T-helper 1 cell treated with Interleukin-12 subunit alpha and Interleukin-12 subunit beta and Interleukin-4 antibody, amounts not matched to agents 30 ng/mL and 1 ng/mL, for 36 hours (primary cell): ENCODE data around the gene ABCA6. TPM values are rescaled to one million over a fixed set of nuclear protein-coding genes. Genes with fewer than 3 reads are reported as not detected.

Source experiments
- intact Hi-C: fragments of 100-400 bp; cut with micrococcal nuclease; formaldehyde crosslinking; loops from one replicate; pipeline ENCODE4 v1.15.1; 2024
- total RNA-seq: library from RNA; stranded (reverse); gene quantifications from 2 replicates; pipeline ENCODE4 v1.2.3, GENCODE V29; 2022

The ABCA6 gene
- total RNA-seq, 1 donor from 2014 or later = 0.69 TPM

GRCh38 chr17:69056179-69056823, 85.4 kb downstream of the ABCA6 start:
- intact Hi-C loops = no loop called here

GRCh38 chr17:69055334-69055733, 86.4 kb downstream of the ABCA6 start:
- intact Hi-C loops = no loop called here

GRCh38 chr17:69050999-69051775, 90.5 kb downstream of the ABCA6 start:
- intact Hi-C loops = no loop called here

DNA sequence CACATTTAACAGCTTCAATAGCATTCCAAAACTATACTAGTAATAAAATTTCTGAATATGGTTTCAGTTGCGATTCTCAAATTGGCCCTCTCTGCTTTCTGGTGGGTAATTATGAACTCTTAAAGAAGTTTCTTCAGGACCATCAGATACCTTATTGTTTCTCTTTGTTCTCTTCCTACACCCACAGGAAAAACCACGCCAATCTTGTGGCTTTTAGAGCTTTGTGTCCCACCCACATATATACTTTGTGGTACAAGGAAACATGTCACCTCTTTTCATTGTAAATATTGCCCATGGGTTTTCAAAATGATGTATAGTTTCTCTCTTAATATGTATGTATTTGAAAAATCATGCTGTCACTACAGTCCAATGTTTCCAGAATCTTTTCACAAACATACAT, 93.1 kb downstream of the ABCA6 start:
- intact Hi-C loops = no loop called here

DNA sequence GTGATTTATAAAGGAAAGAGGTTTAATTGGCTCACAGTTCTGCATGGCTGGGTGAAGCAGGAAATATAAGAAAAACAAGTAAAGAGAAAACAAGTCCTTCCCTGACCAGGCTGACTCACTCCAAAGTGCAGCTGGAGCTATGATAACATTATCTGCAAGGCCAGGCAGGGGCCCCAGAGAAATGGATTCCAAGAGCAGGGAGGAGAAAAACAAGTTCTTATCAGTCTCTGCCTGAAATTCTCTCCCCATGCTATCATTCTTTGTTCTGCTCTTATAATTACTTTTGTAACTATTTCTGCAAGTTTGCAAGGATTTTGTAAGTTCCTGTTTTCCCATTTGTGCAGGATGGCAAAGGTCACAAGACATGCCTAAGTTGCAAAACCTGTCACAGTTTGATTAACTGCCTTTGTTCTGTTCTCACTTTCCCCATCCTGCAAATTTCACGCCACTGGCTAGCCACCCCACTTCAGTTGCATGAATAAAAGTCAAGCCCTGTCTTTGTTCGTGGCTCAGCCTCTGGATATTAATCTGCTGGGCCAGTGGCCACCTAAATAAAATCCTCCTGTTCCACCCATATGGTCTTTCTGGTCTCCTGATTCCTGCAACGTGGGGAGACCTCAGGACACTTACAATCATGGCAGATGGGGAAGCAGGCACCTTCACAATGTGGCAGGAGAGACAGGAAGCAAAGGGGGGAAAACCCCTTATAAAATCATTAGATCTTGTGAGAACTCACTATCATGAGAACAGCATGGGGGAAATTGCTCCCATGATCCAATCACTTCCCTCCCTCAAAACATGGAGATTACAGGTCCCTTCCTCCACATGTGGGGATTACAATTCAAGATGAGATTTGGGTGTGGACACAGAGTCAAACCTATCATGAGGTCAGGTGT, 94.1 kb downstream of the ABCA6 start:
- intact Hi-C loops = no loop called here

DNA sequence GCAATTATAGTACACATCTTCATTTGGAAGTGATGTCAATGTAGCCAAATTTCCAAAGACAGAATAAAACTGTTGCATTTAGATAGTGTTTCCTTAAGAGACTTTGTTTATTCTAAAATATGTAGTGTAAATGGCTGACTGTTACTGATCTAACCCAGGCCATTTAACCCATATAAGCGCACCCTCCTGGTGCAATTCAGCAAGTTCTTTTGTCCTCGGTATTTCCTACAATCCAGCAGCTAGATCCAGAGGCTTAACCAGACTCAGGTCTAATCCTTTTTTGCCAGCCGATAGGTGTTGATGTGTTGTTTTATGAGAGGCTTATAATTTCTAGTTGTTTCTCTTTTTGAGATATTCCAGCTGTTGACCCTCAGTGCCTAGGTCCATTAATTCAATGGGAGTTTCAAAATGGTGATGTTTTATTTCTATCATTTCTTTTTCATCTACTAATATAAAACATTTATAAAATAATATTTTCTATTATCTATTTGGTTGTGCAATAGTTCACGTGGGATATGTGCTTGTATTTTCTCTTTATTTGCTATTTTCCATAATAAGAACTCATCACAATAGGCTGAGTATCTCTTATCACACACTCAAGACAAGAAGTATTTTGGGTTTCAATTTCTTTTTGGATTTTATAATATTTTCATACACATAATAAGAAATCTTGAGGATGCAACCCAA, 95.4 kb downstream of the ABCA6 start:
- intact Hi-C loops = no loop called here

DNA sequence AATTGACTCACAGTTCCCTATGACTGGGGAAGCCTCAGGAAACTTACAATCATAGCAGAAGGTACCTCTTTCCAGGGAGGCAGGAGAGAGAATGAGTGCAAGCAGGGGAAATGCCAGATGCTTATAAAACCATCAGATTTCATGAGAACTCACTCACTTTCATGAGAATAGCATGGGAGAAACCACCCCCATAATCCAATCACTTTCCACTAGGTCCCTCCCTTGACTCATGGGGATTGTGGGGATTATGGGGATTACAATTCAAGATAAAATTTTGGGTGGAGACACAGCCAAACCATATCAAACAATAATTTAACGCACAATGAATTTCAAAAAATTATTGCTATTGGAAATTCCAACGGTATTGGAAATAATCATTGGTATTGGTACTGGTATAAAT, 96.0 kb downstream of the ABCA6 start:
- intact Hi-C loops = no loop called here

- intact Hi-C loops = no loop called here
These were observed 97.3 kb downstream of the ABCA6 start for GRCh38 chr17:69044371-69044770.

- intact Hi-C loops = no loop called here
These were observed 98.5 kb downstream of the ABCA6 start for GRCh38 chr17:69043098-69043734.

GRCh38 chr17:69042308-69042707, 99.4 kb downstream of the ABCA6 start:
- intact Hi-C loops = no loop called here

DNA sequence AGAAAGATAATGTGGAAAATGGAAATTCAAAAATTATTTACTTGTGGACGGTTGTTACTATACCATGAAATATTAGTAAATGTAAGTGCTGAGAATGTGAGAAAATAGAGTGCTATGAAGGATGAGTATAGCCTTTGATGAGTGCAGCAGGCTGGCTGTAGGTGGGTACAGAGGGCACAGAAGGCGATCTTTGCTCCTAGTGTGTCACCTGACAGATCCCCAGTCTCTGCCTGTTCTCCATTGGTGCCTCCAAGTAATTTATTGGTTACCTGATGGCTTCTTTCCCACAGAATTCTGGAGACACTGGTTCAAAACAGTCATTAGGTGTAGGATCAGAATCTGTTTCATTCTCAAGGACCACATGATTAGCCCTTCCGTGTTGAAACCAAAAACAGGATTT, 109.9 kb downstream of the ABCA6 start:
- intact Hi-C loops = no loop called here

- intact Hi-C loops = no loop called here
These were observed 111.5 kb downstream of the ABCA6 start for GRCh38 chr17:69030169-69030568.

Other genes starting within 250 kb of the ABCA6 start
- not detected in 2 replicates for gene ABCA8, start 186.5 kb downstream of the ABCA6 start, total RNA-seq
- 0.10 and 0.54 TPM in 2 replicates for gene ABCA9, start 81.0 kb downstream of the ABCA6 start, total RNA-seq
- gene ABCA10, start 86.9 kb upstream of the ABCA6 start, total RNA-seq = 0.66 and 1.2 TPM in 2 replicates
- gene ABCA5, start 185.2 kb upstream of the ABCA6 start, total RNA-seq = 28.0 and 29.6 TPM in 2 replicates